Neural cell (in vitro differentiated cells): ENCODE measurements around the gene ADAMTS2.

Experiments used
- TF ChIP-seq, protein P1 (sequence below): fragments of 450-650 bp; IDR thresholded peaks from 2 replicates; pipeline ENCODE4 v1.5.1; 2014; ENCODE audit warnings: antibody characterized with exemption, mild to moderate bottlenecking, moderate library complexity; ENCODE audit not compliant: poor library complexity, severe bottlenecking
- TF ChIP-seq, protein P2 (sequence below): IDR thresholded peaks from 2 replicates; pipeline ENCODE4 v1.6.1; 2012; ENCODE audit warnings: borderline replicate concordance

DNA sequence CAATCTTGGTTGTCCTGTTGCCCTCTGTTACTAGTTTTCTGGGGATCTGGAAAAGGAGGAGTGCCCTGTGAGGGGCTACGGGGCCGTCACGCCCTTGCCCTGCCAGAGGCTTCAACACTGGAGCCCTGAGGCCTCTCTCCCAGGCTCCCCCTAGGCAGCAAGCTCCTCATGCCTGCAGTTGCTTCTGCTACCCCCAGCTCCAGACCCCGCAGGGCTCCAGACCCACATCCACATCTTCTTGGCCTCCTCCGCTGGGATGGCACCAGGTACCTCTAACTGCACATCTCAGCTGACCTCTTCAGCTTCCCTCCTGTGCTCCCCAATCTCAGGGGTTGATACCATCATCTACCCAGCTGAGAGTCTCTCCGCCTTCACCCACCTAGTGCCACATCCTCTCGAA lies 169.1 kb downstream of the ADAMTS2 start:
- TF ChIP-seq, protein P1, sequence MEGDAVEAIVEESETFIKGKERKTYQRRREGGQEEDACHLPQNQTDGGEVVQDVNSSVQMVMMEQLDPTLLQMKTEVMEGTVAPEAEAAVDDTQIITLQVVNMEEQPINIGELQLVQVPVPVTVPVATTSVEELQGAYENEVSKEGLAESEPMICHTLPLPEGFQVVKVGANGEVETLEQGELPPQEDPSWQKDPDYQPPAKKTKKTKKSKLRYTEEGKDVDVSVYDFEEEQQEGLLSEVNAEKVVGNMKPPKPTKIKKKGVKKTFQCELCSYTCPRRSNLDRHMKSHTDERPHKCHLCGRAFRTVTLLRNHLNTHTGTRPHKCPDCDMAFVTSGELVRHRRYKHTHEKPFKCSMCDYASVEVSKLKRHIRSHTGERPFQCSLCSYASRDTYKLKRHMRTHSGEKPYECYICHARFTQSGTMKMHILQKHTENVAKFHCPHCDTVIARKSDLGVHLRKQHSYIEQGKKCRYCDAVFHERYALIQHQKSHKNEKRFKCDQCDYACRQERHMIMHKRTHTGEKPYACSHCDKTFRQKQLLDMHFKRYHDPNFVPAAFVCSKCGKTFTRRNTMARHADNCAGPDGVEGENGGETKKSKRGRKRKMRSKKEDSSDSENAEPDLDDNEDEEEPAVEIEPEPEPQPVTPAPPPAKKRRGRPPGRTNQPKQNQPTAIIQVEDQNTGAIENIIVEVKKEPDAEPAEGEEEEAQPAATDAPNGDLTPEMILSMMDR = no peak
- TF ChIP-seq, protein P2, sequence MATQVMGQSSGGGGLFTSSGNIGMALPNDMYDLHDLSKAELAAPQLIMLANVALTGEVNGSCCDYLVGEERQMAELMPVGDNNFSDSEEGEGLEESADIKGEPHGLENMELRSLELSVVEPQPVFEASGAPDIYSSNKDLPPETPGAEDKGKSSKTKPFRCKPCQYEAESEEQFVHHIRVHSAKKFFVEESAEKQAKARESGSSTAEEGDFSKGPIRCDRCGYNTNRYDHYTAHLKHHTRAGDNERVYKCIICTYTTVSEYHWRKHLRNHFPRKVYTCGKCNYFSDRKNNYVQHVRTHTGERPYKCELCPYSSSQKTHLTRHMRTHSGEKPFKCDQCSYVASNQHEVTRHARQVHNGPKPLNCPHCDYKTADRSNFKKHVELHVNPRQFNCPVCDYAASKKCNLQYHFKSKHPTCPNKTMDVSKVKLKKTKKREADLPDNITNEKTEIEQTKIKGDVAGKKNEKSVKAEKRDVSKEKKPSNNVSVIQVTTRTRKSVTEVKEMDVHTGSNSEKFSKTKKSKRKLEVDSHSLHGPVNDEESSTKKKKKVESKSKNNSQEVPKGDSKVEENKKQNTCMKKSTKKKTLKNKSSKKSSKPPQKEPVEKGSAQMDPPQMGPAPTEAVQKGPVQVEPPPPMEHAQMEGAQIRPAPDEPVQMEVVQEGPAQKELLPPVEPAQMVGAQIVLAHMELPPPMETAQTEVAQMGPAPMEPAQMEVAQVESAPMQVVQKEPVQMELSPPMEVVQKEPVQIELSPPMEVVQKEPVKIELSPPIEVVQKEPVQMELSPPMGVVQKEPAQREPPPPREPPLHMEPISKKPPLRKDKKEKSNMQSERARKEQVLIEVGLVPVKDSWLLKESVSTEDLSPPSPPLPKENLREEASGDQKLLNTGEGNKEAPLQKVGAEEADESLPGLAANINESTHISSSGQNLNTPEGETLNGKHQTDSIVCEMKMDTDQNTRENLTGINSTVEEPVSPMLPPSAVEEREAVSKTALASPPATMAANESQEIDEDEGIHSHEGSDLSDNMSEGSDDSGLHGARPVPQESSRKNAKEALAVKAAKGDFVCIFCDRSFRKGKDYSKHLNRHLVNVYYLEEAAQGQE = no peak
